Left ventricle myocardium inferior (tissue), 1 donor: ENCODE results near the gene SRPK2. TPM values are rescaled to one million over a fixed set of nuclear protein-coding genes. Genes with fewer than 3 reads are reported as not detected.
A peak's percentile ranks its signal among the peaks of the same experiment; 100 is the strongest.
"Not testable (repeated sequence)": the region's sequence is repeated elsewhere in the genome, so short reads cannot be mapped to it uniquely, and the experiment has no call there.

Experiments used
- DNase-seq: peaks from one replicate; pipeline ENCODE4 v3.0.0-alpha.2; 2020
- H3K27ac ChIP-seq: fragments of 200-600 bp; replicated peaks from 2 replicates; pipeline ENCODE4 v1.8.0; 2021
- H3K27me3 ChIP-seq: fragments of 200-600 bp; 2 replicates; pipeline ENCODE4 v1.8.0; 2021; ENCODE audit warnings: low read depth
- H3K36me3 ChIP-seq: fragments of 200-600 bp; 2 replicates; pipeline ENCODE4 v1.8.0; 2021
- H3K4me1 ChIP-seq: fragments of 200-600 bp; 2 replicates; pipeline ENCODE4 v1.8.0; 2021
- H3K4me3 ChIP-seq: fragments of 200-600 bp; 2 replicates; pipeline ENCODE4 v1.8.0; 2021; ENCODE audit warnings: mild to moderate bottlenecking, moderate library complexity
- H3K9me3 ChIP-seq: fragments of 200-600 bp; replicated peaks from 2 replicates; pipeline ENCODE4 v1.8.0; 2021
- intact Hi-C: fragments of 100-400 bp; cut with micrococcal nuclease; formaldehyde crosslinking; loops from one replicate; pipeline ENCODE4 v1.11.0; 2022
- total RNA-seq: library from RNA; stranded (reverse); fragmentation: NEBNext Ultra II Directional; extraction: Animal tissue kit (Norgen Biotek cat#: 25700); gene quantifications from one replicate; pipeline ENCODE4 v1.2.1, GENCODE V29; 2021
- TF ChIP-seq, protein P1 (sequence below): fragments of 200-600 bp; IDR thresholded peaks from 2 replicates; pipeline ENCODE4 v1.8.0; 2021; ENCODE audit warnings: antibody characterized with exemption, mild to moderate bottlenecking, borderline replicate concordance
- donor health status: DM: no; HTN: yes; CAD: no; lungs with severe emphysema.

Gene SRPK2
- total RNA-seq, 1 donor from 2014 or later: 34.3 TPM

GRCh38 chr7:105268056-105268455 is 120.7 kb downstream of the SRPK2 start:
- Histone ChIP-seq H3K27ac (peak overlapping the region; percentile 78), H3K36me3 (no peaks in the 10 kb centered on the region), H3K4me1 (peaks cover 36% of the 10 kb centered on the region), H3K27me3 (no peaks in the 10 kb centered on the region), H3K9me3 (no peaks in the 10 kb centered on the region), H3K4me3 (peak overlapping the region; percentile 64)
- no peak for DNase-seq
- intact Hi-C loops: no loop called here
- TF ChIP-seq, protein P1, sequence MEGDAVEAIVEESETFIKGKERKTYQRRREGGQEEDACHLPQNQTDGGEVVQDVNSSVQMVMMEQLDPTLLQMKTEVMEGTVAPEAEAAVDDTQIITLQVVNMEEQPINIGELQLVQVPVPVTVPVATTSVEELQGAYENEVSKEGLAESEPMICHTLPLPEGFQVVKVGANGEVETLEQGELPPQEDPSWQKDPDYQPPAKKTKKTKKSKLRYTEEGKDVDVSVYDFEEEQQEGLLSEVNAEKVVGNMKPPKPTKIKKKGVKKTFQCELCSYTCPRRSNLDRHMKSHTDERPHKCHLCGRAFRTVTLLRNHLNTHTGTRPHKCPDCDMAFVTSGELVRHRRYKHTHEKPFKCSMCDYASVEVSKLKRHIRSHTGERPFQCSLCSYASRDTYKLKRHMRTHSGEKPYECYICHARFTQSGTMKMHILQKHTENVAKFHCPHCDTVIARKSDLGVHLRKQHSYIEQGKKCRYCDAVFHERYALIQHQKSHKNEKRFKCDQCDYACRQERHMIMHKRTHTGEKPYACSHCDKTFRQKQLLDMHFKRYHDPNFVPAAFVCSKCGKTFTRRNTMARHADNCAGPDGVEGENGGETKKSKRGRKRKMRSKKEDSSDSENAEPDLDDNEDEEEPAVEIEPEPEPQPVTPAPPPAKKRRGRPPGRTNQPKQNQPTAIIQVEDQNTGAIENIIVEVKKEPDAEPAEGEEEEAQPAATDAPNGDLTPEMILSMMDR: peak; percentile 26

DNA sequence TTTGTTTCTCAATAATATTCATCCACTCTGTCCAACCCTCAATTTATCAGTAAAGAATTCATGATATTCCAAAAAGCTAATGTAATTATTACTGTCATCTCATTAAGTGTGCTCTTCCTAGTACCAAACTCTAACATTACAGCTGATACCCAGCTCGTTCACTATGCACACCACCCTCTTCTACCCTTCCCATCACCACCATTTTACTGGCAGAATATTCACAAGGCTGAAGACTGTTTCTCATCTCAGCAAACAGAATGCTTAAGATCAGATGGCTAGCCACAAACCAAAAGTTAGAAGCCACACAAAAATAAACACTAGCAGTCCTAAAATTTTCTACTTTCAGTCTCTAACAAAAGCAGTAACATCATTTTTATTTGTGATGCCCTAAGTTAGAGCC is 121.5 kb downstream of the SRPK2 start:
- Histone ChIP-seq H3K4me3 (peak overlapping the region; percentile 64), H3K27me3 (no peaks in the 10 kb centered on the region), H3K27ac (no peak overlapping the region), H3K4me1 (peaks cover 36% of the 10 kb centered on the region), H3K36me3 (no peaks in the 10 kb centered on the region), H3K9me3 (no peaks in the 10 kb centered on the region)
- TF ChIP-seq, protein P1: no peak
- no peak for DNase-seq
- intact Hi-C loops: no loop called here

- Histone ChIP-seq H3K27ac (no peak overlapping the region), H3K9me3 (peaks cover 9% of the 10 kb centered on the region), H3K36me3 (no peaks in the 10 kb centered on the region), H3K27me3 (no peaks in the 10 kb centered on the region), H3K4me3 (no peak overlapping the region), H3K4me1 (peaks cover 41% of the 10 kb centered on the region)
- DNase-seq: no peak
- intact Hi-C loops: no loop called here
- TF ChIP-seq, protein P1: no peak
Measured at GRCh38 chr7:105264707-105265106, 124.0 kb downstream of the SRPK2 start.

GRCh38 chr7:105261689-105262088 is 127.0 kb downstream of the SRPK2 start:
- intact Hi-C loops: no loop called here
- H3K4me1 ChIP-seq: peaks cover 27% of the 10 kb centered on the region
- H3K9me3 ChIP-seq: peaks cover 16% of the 10 kb centered on the region
- H3K36me3 ChIP-seq: no peaks in the 10 kb centered on the region
- H3K4me3 ChIP-seq: no peak overlapping the region
- TF ChIP-seq, protein P1: no peak
- no peaks in the 10 kb centered on the region for H3K27me3 ChIP-seq
- no peak for DNase-seq
- H3K27ac ChIP-seq: no peak overlapping the region

GRCh38 chr7:105260201-105260871 is 128.4 kb downstream of the SRPK2 start:
- H3K4me3 ChIP-seq, H3K27me3 ChIP-seq, intact Hi-C loops, DNase-seq, H3K27ac ChIP-seq, H3K36me3 ChIP-seq: not testable (repeated sequence)
- peaks cover 27% of the 10 kb centered on the region for H3K4me1 ChIP-seq
- peaks cover 16% of the 10 kb centered on the region for H3K9me3 ChIP-seq

DNA sequence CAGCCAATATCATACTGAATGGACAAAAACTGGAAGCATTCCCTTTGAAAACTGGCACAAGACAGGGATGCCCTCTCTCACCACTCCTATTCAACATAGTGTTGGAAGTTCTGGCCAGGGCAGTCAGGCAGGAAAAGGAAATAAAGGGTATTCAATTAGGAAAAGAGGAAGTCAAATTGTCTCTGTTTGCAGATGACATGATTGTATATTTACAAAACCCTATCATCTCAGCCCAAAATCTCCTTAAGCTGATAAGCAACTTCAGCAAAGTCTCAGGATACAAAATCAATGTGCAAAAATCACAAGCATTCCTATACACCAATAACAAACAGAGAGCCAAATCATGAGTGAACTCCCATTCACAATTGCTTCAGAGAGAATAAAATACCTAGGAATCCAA is 129.8 kb downstream of the SRPK2 start:
- intact Hi-C loops: not testable (repeated sequence)

More for the DNA sequence above, 129.8 kb downstream of the SRPK2 start:
- H3K27me3 ChIP-seq, DNase-seq, H3K27ac ChIP-seq, H3K36me3 ChIP-seq, H3K4me3 ChIP-seq: not testable (repeated sequence)
- Histone ChIP-seq H3K4me1 (peaks cover 27% of the 10 kb centered on the region), H3K9me3 (peaks cover 16% of the 10 kb centered on the region)
